ENCODE results near the gene TIMM13. TPM values are rescaled to one million over a fixed set of nuclear protein-coding genes. Genes with fewer than 3 reads are reported as not detected.
"Not testable (repeated sequence)": the region's sequence is repeated elsewhere in the genome, so short reads cannot be mapped to it uniquely, and the experiment has no call there.

Gene TIMM13
- total RNA-seq, 2 experiments from 2014 or later = 67.3 to 70.8 TPM

GRCh38 chr19:2425622-2426581, 1.5 kb downstream of the TIMM13 start:
- Mint-ChIP-seq H3K27me3 (ENCODE audit: low read depth) (no peaks in the 10 kb centered on the region), H3K27ac (no peak overlapping the region), H3K9me3 (no peaks in the 10 kb centered on the region), H3K4me3 (peak overlapping the region; percentile 93), H3K4me1 (ENCODE audit: low read depth) (peaks cover 13% of the 10 kb centered on the region), H3K36me3 (ENCODE audit: low read depth) (peaks cover 14% of the 10 kb centered on the region)
- CTCF ChIA-PET = interaction anchor here (0.6 to 1.3 kb wide), 3 partner anchors 33 to 189 kb away, joined by 3 to 4 read pairs (median 3); no protein-coding TSS in a partner anchor
- intact Hi-C loops (cut with micrococcal nuclease) = no loop called here
- no peak for DNase-seq

- Mint-ChIP-seq H3K27me3 (ENCODE audit: low read depth) (no peaks in the 10 kb centered on the region), H3K4me3 (no peak overlapping the region), H3K9me3 (no peaks in the 10 kb centered on the region), H3K27ac (no peak overlapping the region), H3K36me3 (ENCODE audit: low read depth) (peaks cover 14% of the 10 kb centered on the region), H3K4me1 (ENCODE audit: low read depth) (peaks cover 13% of the 10 kb centered on the region)
- CTCF ChIA-PET = no interaction called here
- DNase-seq = no peak
- intact Hi-C loops (cut with micrococcal nuclease) = no loop called here
These were observed 2.4 kb downstream of the TIMM13 start for GRCh38 chr19:2424686-2425621.

- Mint-ChIP-seq H3K27me3 (ENCODE audit: low read depth) (no peaks in the 10 kb centered on the region), H3K4me1 (ENCODE audit: low read depth) (peaks cover 13% of the 10 kb centered on the region), H3K27ac (no peak overlapping the region), H3K9me3 (no peaks in the 10 kb centered on the region), H3K36me3 (ENCODE audit: low read depth) (peaks cover 14% of the 10 kb centered on the region), H3K4me3 (no peak overlapping the region)
- CTCF ChIA-PET = no interaction called here
- no peak for DNase-seq
- intact Hi-C loops (cut with micrococcal nuclease) = no loop called here
These were observed 3.3 kb downstream of the TIMM13 start for GRCh38 chr19:2423915-2424685.

GRCh38 chr19:2423071-2423914, 4.1 kb downstream of the TIMM13 start:
- intact Hi-C loops (cut with micrococcal nuclease) = no loop called here
- no peaks in the 10 kb centered on the region for H3K9me3 Mint-ChIP-seq
- no peak overlapping the region for H3K27ac Mint-ChIP-seq
- no peak for DNase-seq
- H3K4me3 Mint-ChIP-seq = no peak overlapping the region
- CTCF ChIA-PET = interaction anchor here (0.8 kb wide), 1 partner anchor 188 kb away, joined by 5 read pairs; no protein-coding TSS in a partner anchor
- peaks cover 14% of the 10 kb centered on the region for H3K36me3 Mint-ChIP-seq (ENCODE audit: low read depth)
- H3K4me1 Mint-ChIP-seq (ENCODE audit: low read depth) = peaks cover 13% of the 10 kb centered on the region
- no peaks in the 10 kb centered on the region for H3K27me3 Mint-ChIP-seq (ENCODE audit: low read depth)

- H3K27ac Mint-ChIP-seq = no peak overlapping the region
- CTCF ChIA-PET = interaction anchor here (0.6 kb wide), 1 partner anchor 248 kb away, joined by 4 read pairs; no protein-coding TSS in a partner anchor
- no peak overlapping the region for H3K4me3 Mint-ChIP-seq
- H3K36me3 Mint-ChIP-seq (ENCODE audit: low read depth) = peaks cover 13% of the 10 kb centered on the region
- peaks cover 9% of the 10 kb centered on the region for H3K4me1 Mint-ChIP-seq (ENCODE audit: low read depth)
- DNase-seq = no peak
- intact Hi-C loops (cut with micrococcal nuclease) = no loop called here
- no peaks in the 10 kb centered on the region for H3K27me3 Mint-ChIP-seq (ENCODE audit: low read depth)
- H3K9me3 Mint-ChIP-seq = no peaks in the 10 kb centered on the region
These were observed 5.6 kb downstream of the TIMM13 start for GRCh38 chr19:2421581-2422306.

- H3K27ac Mint-ChIP-seq = no peak overlapping the region
- H3K4me3 Mint-ChIP-seq = no peak overlapping the region
- no peak for DNase-seq
- CTCF ChIA-PET = interaction anchor here (0.6 kb wide), 1 partner anchor 19 kb away, joined by 3 read pairs; no protein-coding TSS in a partner anchor
- no peaks in the 10 kb centered on the region for H3K27me3 Mint-ChIP-seq (ENCODE audit: low read depth)
- H3K36me3 Mint-ChIP-seq (ENCODE audit: low read depth) = peaks cover 8% of the 10 kb centered on the region
- no peaks in the 10 kb centered on the region for H3K9me3 Mint-ChIP-seq
- intact Hi-C loops (cut with micrococcal nuclease) = no loop called here
- H3K4me1 Mint-ChIP-seq (ENCODE audit: low read depth) = peaks cover under 1% of the 10 kb centered on the region
These were observed 6.9 kb downstream of the TIMM13 start for GRCh38 chr19:2420490-2420889.

GRCh38 chr19:2419754-2420153, 7.6 kb downstream of the TIMM13 start:
- Mint-ChIP-seq H3K36me3 (ENCODE audit: low read depth) (peaks cover 8% of the 10 kb centered on the region), H3K4me3 (no peak overlapping the region), H3K27ac (no peak overlapping the region), H3K4me1 (ENCODE audit: low read depth) (no peaks in the 10 kb centered on the region), H3K27me3 (ENCODE audit: low read depth) (no peaks in the 10 kb centered on the region), H3K9me3 (no peaks in the 10 kb centered on the region)
- intact Hi-C loops (cut with micrococcal nuclease) = no loop called here
- CTCF ChIA-PET = no interaction called here
- no peak for DNase-seq

DNA sequence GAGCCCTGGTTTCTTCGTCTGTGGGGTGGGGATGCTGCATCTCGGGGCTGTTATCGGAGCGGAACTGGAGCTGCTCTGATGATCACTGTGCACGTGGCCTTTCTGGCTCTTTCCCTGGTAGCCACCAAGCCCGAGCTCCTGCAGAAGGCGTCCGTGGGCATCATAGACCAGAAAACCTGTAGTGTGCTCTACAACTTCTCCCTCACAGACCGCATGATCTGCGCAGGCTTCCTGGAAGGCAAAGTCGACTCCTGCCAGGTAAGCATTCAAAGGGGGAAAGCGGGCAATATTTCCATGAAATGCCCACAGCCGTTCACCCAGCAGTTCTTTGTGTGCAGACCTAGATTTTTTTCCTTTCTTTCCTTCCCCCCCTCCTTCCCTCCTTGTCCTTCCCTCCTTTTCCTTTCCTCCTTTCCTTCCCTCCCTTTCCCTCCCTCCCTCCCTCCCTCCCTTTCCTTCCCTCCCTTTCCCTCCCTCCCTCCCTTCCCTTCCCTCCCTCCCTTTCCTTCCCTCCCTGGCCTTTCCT, 9.4 kb downstream of the TIMM13 start:
- Mint-ChIP-seq H3K27ac (no peak overlapping the region), H3K4me1 (ENCODE audit: low read depth) (no peaks in the 10 kb centered on the region), H3K27me3 (ENCODE audit: low read depth) (no peaks in the 10 kb centered on the region), H3K4me3 (no peak overlapping the region), H3K36me3 (ENCODE audit: low read depth) (peaks cover 8% of the 10 kb centered on the region), H3K9me3 (no peaks in the 10 kb centered on the region)
- DNase-seq = no peak
- CTCF ChIA-PET = no interaction called here
- intact Hi-C loops (cut with micrococcal nuclease) = no loop called here

DNA sequence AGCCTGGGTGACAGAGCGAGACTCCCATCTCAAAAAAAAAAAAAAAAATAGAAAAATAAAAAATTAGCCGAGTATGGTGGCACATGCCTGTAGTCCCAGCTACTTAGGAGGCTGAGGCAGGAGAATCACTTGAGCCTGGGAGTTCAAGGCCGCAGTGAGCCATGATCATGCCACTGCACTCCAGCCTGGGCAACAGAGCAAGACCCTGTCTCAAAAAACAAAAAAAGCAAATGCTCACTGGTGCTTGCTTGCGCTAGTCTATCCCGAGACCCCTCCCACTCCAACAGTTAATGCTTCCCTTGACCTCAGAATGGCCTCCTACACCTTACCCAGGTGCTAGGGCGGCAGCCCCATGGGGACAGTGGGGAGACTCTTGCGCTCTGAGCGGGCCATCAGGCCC, 9.9 kb downstream of the TIMM13 start:
- intact Hi-C loops (cut with micrococcal nuclease) = not testable (repeated sequence)

DNA sequence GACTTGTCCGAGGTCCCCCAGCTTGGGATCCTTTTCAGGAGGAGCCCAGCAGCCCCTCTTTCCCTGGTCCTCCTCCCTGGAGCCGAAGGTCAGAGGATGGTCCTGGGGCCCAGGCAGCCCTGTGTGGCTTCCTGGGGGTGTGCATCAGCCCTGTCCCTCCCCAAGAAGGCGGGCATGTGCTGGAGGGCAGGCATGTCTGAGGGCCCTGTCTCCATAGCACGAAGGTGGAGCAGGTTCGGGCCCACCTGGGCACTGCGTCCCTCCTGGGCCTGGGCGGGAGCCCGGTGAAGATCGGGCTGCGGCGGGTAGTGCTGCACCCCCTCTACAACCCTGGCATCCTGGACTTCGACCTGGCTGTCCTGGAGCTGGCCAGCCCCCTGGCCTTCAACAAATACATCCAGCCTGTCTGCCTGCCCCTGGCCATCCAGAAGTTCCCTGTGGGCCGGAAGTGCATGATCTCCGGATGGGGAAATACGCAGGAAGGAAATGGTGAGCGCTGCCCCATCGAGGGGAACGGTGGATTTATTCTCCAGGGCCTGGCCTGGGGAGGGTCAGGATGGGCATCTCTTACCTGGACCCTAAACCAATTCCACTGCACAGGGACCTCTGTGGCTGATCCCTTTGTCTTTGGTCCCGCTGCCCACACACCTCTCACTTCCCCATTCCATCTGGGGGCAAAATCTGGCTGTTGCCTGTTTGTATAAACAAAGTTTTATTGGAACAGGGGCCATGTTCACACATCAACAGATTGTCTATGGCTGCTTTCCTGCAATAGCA, 10.9 kb downstream of the TIMM13 start:
- Mint-ChIP-seq H3K4me3 (no peak overlapping the region), H3K9me3 (no peaks in the 10 kb centered on the region), H3K36me3 (ENCODE audit: low read depth) (peaks cover 8% of the 10 kb centered on the region), H3K27me3 (ENCODE audit: low read depth) (no peaks in the 10 kb centered on the region), H3K27ac (no peak overlapping the region), H3K4me1 (ENCODE audit: low read depth) (no peaks in the 10 kb centered on the region)
- CTCF ChIA-PET = interaction anchor here (0.6 kb wide), 1 partner anchor 1839 kb away, joined by 3 read pairs; no protein-coding TSS in a partner anchor
- intact Hi-C loops (cut with micrococcal nuclease) = no loop called here
- no peak for DNase-seq

More for the DNA sequence above, 9.9 kb downstream of the TIMM13 start:
- H3K9me3 Mint-ChIP-seq; DNase-seq; H3K27ac Mint-ChIP-seq; H3K4me3 Mint-ChIP-seq; H3K4me1 Mint-ChIP-seq (ENCODE audit: low read depth); H3K27me3 Mint-ChIP-seq (ENCODE audit: low read depth); H3K36me3 Mint-ChIP-seq (ENCODE audit: low read depth): not testable (repeated sequence)
- CTCF ChIA-PET = interaction anchor here (0.6 kb wide), 1 partner anchor 1838 kb away, joined by 3 read pairs; no protein-coding TSS in a partner anchor
